Measurements from ENCODE around the gene SIGLEC7.

GRCh38 chr19:51103926-51104341 is 38.2 kb upstream of the SIGLEC7 start:
- no peak for TF ChIP-seq GATA2 (CRISPR knock-in tag; IDR thresholded peaks at IDR 0.05)
- no peak for TF ChIP-seq USF2 (IDR thresholded peaks at IDR 0.05; ENCODE audit: borderline replicate concordance, low read depth, low read length)
- no peak for TF ChIP-seq ZBTB33 (IDR thresholded peaks at IDR 0.05; ENCODE audit: borderline replicate concordance, low read depth)
- TF ChIP-seq SIN3A (IDR thresholded peaks at IDR 0.05; ENCODE audit: borderline replicate concordance, low read depth, low read length): no peak
- TF ChIP-seq, protein P1, sequence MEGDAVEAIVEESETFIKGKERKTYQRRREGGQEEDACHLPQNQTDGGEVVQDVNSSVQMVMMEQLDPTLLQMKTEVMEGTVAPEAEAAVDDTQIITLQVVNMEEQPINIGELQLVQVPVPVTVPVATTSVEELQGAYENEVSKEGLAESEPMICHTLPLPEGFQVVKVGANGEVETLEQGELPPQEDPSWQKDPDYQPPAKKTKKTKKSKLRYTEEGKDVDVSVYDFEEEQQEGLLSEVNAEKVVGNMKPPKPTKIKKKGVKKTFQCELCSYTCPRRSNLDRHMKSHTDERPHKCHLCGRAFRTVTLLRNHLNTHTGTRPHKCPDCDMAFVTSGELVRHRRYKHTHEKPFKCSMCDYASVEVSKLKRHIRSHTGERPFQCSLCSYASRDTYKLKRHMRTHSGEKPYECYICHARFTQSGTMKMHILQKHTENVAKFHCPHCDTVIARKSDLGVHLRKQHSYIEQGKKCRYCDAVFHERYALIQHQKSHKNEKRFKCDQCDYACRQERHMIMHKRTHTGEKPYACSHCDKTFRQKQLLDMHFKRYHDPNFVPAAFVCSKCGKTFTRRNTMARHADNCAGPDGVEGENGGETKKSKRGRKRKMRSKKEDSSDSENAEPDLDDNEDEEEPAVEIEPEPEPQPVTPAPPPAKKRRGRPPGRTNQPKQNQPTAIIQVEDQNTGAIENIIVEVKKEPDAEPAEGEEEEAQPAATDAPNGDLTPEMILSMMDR (IDR thresholded peaks at IDR 0.05): no peak
- TF ChIP-seq MAX (IDR thresholded peaks at IDR 0.05; ENCODE audit: low read depth): no peak
- no peak for TF ChIP-seq USF1 (IDR thresholded peaks at IDR 0.05; ENCODE audit: borderline replicate concordance, low read depth)
- TF ChIP-seq REST (IDR thresholded peaks at IDR 0.05; ENCODE audit: low read depth, low read length): no peak
- TF ChIP-seq JUND (IDR thresholded peaks at IDR 0.05): no peak
- no peak for TF ChIP-seq POLR2AphosphoS5 (IDR thresholded peaks at IDR 0.05; ENCODE audit: low read depth, low read length)
- no peak for TF ChIP-seq MEF2A (IDR thresholded peaks at IDR 0.05; ENCODE audit: borderline replicate concordance, low read depth)

Data from SK-N-SH (cell line).